Inflammatory macrophage (primary cell): Measurements from ENCODE around the gene CEACAM8.
"Not testable (repeated sequence)": the region's sequence is repeated elsewhere in the genome, so short reads cannot be mapped to it uniquely, and the experiment has no call there.

ENCODE experiments used
- DNase-seq, 2 donors: peaks; one replicate each; pipeline ENCODE4 v3.0.0-alpha.2; 2020 to 2022
- total RNA-seq, 18 experiments: gene quantifications; one replicate each; lab custom pipeline; 2026; ENCODE audit warnings: mixed read lengths in 6 of 18, inconsistent platforms in 2 of 18; lab: John Stamatoyannopoulos, UW

CEACAM8 gene
- 0.18 to 647 (median 15.1) reads per million in 18 experiments for total RNA-seq

GRCh38 chr19:42594617-42595489 is at the start of gene CEACAM8:
Gene CEACAM8 (minus strand): TSS chr19:42594924. CDS start chr19:42594828, 96 bp downstream.
- peak in 1 of 2 donors; percentile 27 for DNase-seq

GRCh38 chr19:42639324-42640092 is 44.8 kb upstream of the CEACAM8 start:
- DNase-seq = not testable (repeated sequence)

- no peak for DNase-seq
These were observed 40.5 kb upstream of the CEACAM8 start for GRCh38 chr19:42635233-42635539.

- DNase-seq = peak; percentile 40 to 47
These were observed 39.9 kb upstream of the CEACAM8 start for GRCh38 chr19:42634409-42635232.

GRCh38 chr19:42629191-42629590 is 34.5 kb upstream of the CEACAM8 start:
- DNase-seq = peak; percentile 6 to 12

GRCh38 chr19:42628411-42629140 is 33.9 kb upstream of the CEACAM8 start:
- no peak for DNase-seq

- DNase-seq = no peak
These were observed 33.2 kb upstream of the CEACAM8 start for GRCh38 chr19:42627916-42628315.

GRCh38 chr19:42626181-42626580 is 31.5 kb upstream of the CEACAM8 start:
- no peak for DNase-seq

GRCh38 chr19:42619271-42619670 is 24.5 kb upstream of the CEACAM8 start:
- no peak for DNase-seq

GRCh38 chr19:42613666-42614065 is 18.9 kb upstream of the CEACAM8 start:
- no peak for DNase-seq

- DNase-seq = not testable (repeated sequence)
These were observed 15.7 kb upstream of the CEACAM8 start for GRCh38 chr19:42610401-42610915.

- DNase-seq = peak; percentile 56 to 64
These were observed 12.1 kb upstream of the CEACAM8 start for GRCh38 chr19:42606660-42607351.

- DNase-seq = peak; percentile 61 to 66
These were observed 7.2 kb upstream of the CEACAM8 start for GRCh38 chr19:42601811-42602443.

GRCh38 chr19:42596391-42597072 is 1.8 kb upstream of the CEACAM8 start:
- peak; percentile 33 to 40 for DNase-seq

- DNase-seq = no peak
These were observed 937 bp upstream of the CEACAM8 start for GRCh38 chr19:42595550-42596172.

GRCh38 chr19:42589792-42590191 is 4.9 kb downstream of the CEACAM8 start:
- no peak for DNase-seq

- DNase-seq = peak in 1 of 2 donors; percentile 73
These were observed 10.3 kb downstream of the CEACAM8 start for GRCh38 chr19:42584466-42584865.

- DNase-seq = peak; percentile 34 to 49
These were observed 17.7 kb downstream of the CEACAM8 start for GRCh38 chr19:42577016-42577415.

GRCh38 chr19:42576241-42576640 is 18.5 kb downstream of the CEACAM8 start:
- peak in 1 of 2 donors; percentile 2 for DNase-seq
